HepG2 (cell line): ENCODE results near the gene COPS7A. TPM values are rescaled to one million over a fixed set of nuclear protein-coding genes. Genes with fewer than 3 reads are reported as not detected.

Source experiments
- CREBL2 ChIP-seq: sonication (generic); formaldehyde crosslinking; IDR thresholded peaks from 2 replicates; pipeline ENCODE4 v1.8.1; 2023; ENCODE audit warnings: missing genetic modification reagents, mild to moderate bottlenecking, borderline replicate concordance
- RELA ChIP-seq: sonication (generic); formaldehyde crosslinking; IDR thresholded peaks from 2 replicates; pipeline ENCODE4 v1.4.0; 2020; ENCODE audit warnings: missing genetic modification reagents
- SKIL ChIP-seq: sonication (generic); formaldehyde crosslinking; IDR thresholded peaks from 2 replicates; pipeline ENCODE4 v1.8.0; 2022; ENCODE audit warnings: missing genetic modification reagents, mild to moderate bottlenecking, moderate library complexity, borderline replicate concordance
- TAF1 ChIP-seq: sonication (generic); formaldehyde crosslinking; IDR thresholded peaks from 2 replicates; pipeline ENCODE4 v1.4.0; 2020; ENCODE audit warnings: missing genetic modification reagents
- TFDP2 ChIP-seq: sonication (generic); formaldehyde crosslinking; IDR thresholded peaks from 2 replicates; pipeline ENCODE4 v1.4.0; 2020; ENCODE audit warnings: missing genetic modification reagents
- YEATS2 ChIP-seq: sonication (generic); formaldehyde crosslinking; IDR thresholded peaks from 2 replicates; pipeline ENCODE4 v1.4.0; 2020; ENCODE audit warnings: missing genetic modification reagents, borderline replicate concordance
- ZFP90 ChIP-seq: sonication (generic); formaldehyde crosslinking; IDR thresholded peaks from 2 replicates; pipeline ENCODE4 v1.8.0; 2022; ENCODE audit warnings: missing genetic modification reagents, mild to moderate bottlenecking, inconsistent platforms, borderline replicate concordance
- ZNF101 ChIP-seq: sonication (generic); formaldehyde crosslinking; IDR thresholded peaks from 2 replicates; pipeline ENCODE4 v1.4.0; 2020; ENCODE audit warnings: mild to moderate bottlenecking, low read depth, missing genetic modification reagents, borderline replicate concordance
- ZNF451 ChIP-seq: sonication (generic); formaldehyde crosslinking; IDR thresholded peaks from 2 replicates; pipeline ENCODE4 v1.5.0; 2020; ENCODE audit warnings: mild to moderate bottlenecking, missing genetic modification reagents
- ZNF552 ChIP-seq: sonication (generic); formaldehyde crosslinking; IDR thresholded peaks from 2 replicates; pipeline ENCODE4 v1.9.0; 2022; ENCODE audit warnings: missing genetic modification reagents, mild to moderate bottlenecking, borderline replicate concordance
- ZNF597 ChIP-seq: sonication (generic); formaldehyde crosslinking; IDR thresholded peaks from 2 replicates; pipeline ENCODE4 v1.5.0; 2020; ENCODE audit warnings: missing genetic modification reagents
- ZNF724P ChIP-seq: sonication (generic); formaldehyde crosslinking; IDR thresholded peaks from 2 replicates; pipeline ENCODE4 v1.8.0; 2022; ENCODE audit warnings: missing genetic modification reagents, borderline replicate concordance
- polyA plus RNA-seq, 8 experiments: library from polyadenylated mRNA; depleted of rRNA in 3 of 8; stranded (reverse) in 7 of 8; unstranded in 1 of 8; fragments of >200 nt; fragmentation: Illumina TruSeq in 4 of 8; extraction: Trizol in 4 of 8; gene quantifications; 2 replicates each; pipeline versions ENCODE4 v1.2.1 to v1.2.3, GENCODE V29; 2011 to 2016; ENCODE audit warnings: low read depth in 4 of 8, missing spikeins in 1 of 8, mixed read lengths in 1 of 8; ENCODE audit not compliant: insufficient read depth in 1 of 8
- total RNA-seq, 5 experiments: library from RNA; depleted of rRNA; stranded (reverse); fragments of >200 nt; fragmentation: Illumina TruSeq; extraction: Trizol; gene quantifications; 2 replicates each; pipeline ENCODE4 v1.2.3, GENCODE V29; 2016; ENCODE audit warnings: low read depth in 1 of 5
- TF ChIP-seq, protein P1 (sequence below): sonication (generic); formaldehyde crosslinking; IDR thresholded peaks from 2 replicates; pipeline ENCODE4 v1.4.0; 2020; ENCODE audit warnings: missing genetic modification reagents, borderline replicate concordance
- TF ChIP-seq, protein P2 (sequence below), 2 experiments: sonication (generic) in 1 of 2; formaldehyde crosslinking in 1 of 2; IDR thresholded peaks; 2 replicates each; pipeline versions ENCODE4 v1.4.0 to v1.6.1; 2018 to 2020; ENCODE audit warnings: missing genetic modification reagents in 2 of 2, borderline replicate concordance in 1 of 2, low read depth in 1 of 2, mild to moderate bottlenecking in 1 of 2, missing biosample characterization in 1 of 2
- TF ChIP-seq, protein P3 (sequence below): sonication (generic); formaldehyde crosslinking; IDR thresholded peaks from 2 replicates; pipeline ENCODE4 v1.4.0; 2020; ENCODE audit warnings: missing genetic modification reagents
- TF ChIP-seq, protein P4 (sequence below): sonication (generic); formaldehyde crosslinking; conservative IDR thresholded peaks from 2 replicates; pipeline ENCODE4 v1.8.0; 2022; ENCODE audit warnings: mild to moderate bottlenecking, moderate library complexity, missing genetic modification reagents

Gene COPS7A
- total and polyA plus RNA-seq, 2 of the 13 experiments (the other 11 are each of a cell fraction or from before 2014, with no cell fraction given) = 40.0 to 73.6 TPM

- TF ChIP-seq TAF1 (CRISPR knock-in tag) (no peak), ZNF724P (CRISPR knock-in tag) (no peak; the same call in 1 of the 2 replicates), ZNF552 (CRISPR knock-in tag) (no peak), RELA (CRISPR knock-in tag) (no peak), ZFP90 (CRISPR knock-in tag) (0 out of 2 replicates have a peak, but pooled peaks have one; percentile 22), SKIL (CRISPR knock-in tag) (no peak), ZNF597 (no peak), ZNF451 (CRISPR knock-in tag) (no peak), YEATS2 (CRISPR knock-in tag) (no peak; the same call in 1 of the 2 replicates), TFDP2 (CRISPR knock-in tag) (no peak), CREBL2 (CRISPR knock-in tag) (no peak), ZNF101 (no peak)
- TF ChIP-seq, protein P1, sequence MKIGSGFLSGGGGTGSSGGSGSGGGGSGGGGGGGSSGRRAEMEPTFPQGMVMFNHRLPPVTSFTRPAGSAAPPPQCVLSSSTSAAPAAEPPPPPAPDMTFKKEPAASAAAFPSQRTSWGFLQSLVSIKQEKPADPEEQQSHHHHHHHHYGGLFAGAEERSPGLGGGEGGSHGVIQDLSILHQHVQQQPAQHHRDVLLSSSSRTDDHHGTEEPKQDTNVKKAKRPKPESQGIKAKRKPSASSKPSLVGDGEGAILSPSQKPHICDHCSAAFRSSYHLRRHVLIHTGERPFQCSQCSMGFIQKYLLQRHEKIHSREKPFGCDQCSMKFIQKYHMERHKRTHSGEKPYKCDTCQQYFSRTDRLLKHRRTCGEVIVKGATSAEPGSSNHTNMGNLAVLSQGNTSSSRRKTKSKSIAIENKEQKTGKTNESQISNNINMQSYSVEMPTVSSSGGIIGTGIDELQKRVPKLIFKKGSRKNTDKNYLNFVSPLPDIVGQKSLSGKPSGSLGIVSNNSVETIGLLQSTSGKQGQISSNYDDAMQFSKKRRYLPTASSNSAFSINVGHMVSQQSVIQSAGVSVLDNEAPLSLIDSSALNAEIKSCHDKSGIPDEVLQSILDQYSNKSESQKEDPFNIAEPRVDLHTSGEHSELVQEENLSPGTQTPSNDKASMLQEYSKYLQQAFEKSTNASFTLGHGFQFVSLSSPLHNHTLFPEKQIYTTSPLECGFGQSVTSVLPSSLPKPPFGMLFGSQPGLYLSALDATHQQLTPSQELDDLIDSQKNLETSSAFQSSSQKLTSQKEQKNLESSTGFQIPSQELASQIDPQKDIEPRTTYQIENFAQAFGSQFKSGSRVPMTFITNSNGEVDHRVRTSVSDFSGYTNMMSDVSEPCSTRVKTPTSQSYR (CRISPR knock-in tag) = 0 out of 2 replicates have a peak, but pooled peaks have one; percentile 55
- TF ChIP-seq, protein P2, sequence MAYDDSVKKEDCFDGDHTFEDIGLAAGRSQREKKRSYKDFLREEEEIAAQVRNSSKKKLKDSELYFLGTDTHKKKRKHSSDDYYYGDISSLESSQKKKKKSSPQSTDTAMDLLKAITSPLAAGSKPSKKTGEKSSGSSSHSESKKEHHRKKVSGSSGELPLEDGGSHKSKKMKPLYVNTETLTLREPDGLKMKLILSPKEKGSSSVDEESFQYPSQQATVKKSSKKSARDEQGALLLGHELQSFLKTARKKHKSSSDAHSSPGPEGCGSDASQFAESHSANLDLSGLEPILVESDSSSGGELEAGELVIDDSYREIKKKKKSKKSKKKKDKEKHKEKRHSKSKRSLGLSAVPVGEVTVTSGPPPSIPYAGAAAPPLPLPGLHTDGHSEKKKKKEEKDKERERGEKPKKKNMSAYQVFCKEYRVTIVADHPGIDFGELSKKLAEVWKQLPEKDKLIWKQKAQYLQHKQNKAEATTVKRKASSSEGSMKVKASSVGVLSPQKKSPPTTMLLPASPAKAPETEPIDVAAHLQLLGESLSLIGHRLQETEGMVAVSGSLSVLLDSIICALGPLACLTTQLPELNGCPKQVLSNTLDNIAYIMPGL (CRISPR knock-in tag; IDR thresholded peaks at IDR 0.05; ENCODE audit: borderline replicate concordance in 1 of 2, low read depth in 1 of 2) = no peak
- TF ChIP-seq, protein P3, sequence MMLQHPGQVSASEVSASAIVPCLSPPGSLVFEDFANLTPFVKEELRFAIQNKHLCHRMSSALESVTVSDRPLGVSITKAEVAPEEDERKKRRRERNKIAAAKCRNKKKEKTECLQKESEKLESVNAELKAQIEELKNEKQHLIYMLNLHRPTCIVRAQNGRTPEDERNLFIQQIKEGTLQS (CRISPR knock-in tag) = no peak
- TF ChIP-seq, protein P4, sequence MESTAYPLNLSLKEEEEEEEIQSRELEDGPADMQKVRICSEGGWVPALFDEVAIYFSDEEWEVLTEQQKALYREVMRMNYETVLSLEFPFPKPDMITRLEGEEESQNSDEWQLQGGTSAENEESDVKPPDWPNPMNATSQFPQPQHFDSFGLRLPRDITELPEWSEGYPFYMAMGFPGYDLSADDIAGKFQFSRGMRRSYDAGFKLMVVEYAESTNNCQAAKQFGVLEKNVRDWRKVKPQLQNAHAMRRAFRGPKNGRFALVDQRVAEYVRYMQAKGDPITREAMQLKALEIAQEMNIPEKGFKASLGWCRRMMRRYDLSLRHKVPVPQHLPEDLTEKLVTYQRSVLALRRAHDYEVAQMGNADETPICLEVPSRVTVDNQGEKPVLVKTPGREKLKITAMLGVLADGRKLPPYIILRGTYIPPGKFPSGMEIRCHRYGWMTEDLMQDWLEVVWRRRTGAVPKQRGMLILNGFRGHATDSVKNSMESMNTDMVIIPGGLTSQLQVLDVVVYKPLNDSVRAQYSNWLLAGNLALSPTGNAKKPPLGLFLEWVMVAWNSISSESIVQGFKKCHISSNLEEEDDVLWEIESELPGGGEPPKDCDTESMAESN = no peak
Observed at GRCh38 chr12:6688543-6688998, 35.3 kb upstream of the COPS7A start (continued).
